Panc1 (cell line): ENCODE results near the gene TRRAP. TPM values are rescaled to one million over a fixed set of nuclear protein-coding genes. Genes with fewer than 3 reads are reported as not detected.

ENCODE experiments used
- ATAC-seq: fragments of 200-7000 bp; cut with Tn5 transposase; 2 replicates; pipeline ENCODE4 v1.9.1; 2020; ENCODE audit warnings: mild to moderate bottlenecking, moderate library complexity
- BruUV-seq: library from RNA; stranded (reverse); fragments of 400-500 nt; replicated peaks from 2 replicates; lab custom pipeline; 2021; lab: Mats Ljungman, UMichigan
- CTCF ChIA-PET: fragments of 300-600 bp; sonication (Branson Sonifier 250); formaldehyde crosslinking; loops from one replicate; lab custom pipeline; 2022; ENCODE audit warnings: antibody characterized with exemption; lab: Charles Lee
- POLR2A ChIA-PET: fragments of 300-600 bp; sonication (Branson Sonifier 250); formaldehyde crosslinking; loops from one replicate; lab custom pipeline; 2022; ENCODE audit warnings: antibody characterized with exemption; lab: Charles Lee
- DNase-seq: peaks from one replicate; pipeline ENCODE4 v3.0.0-alpha.2; 2010; ENCODE audit warnings: low read depth, low spot score
- H3K27ac ChIP-seq: 2 replicates; pipeline ENCODE4 v1.5.1; 2011; ENCODE audit warnings: mild to moderate bottlenecking, low read length, inconsistent platforms
- H3K27me3 ChIP-seq: fragments of 200-500 bp; sonication (Bioruptor generic); 2 replicates; pipeline ENCODE4 v1.6.0; 2014; ENCODE audit warnings: low read length, inconsistent platforms; ENCODE audit not compliant: control insufficient read depth, insufficient read depth
- H3K36me3 ChIP-seq: fragments of 200-500 bp; sonication (Bioruptor generic); 2 replicates; pipeline ENCODE4 v1.5.1; 2014; ENCODE audit warnings: inconsistent platforms, mild to moderate bottlenecking, low read length, moderate library complexity; ENCODE audit not compliant: control insufficient read depth, insufficient read depth
- H3K4me1 ChIP-seq: 2 replicates; pipeline ENCODE4 v1.5.1; 2011; ENCODE audit warnings: inconsistent platforms, mild to moderate bottlenecking, low read length, moderate library complexity; ENCODE audit not compliant: control insufficient read depth, insufficient read depth
- H3K4me3 ChIP-seq, 2 experiments: 2 replicates each; pipeline ENCODE4 v1.5.1; 2011 to 2012; ENCODE audit warnings: low read depth in 2 of 2, low read length in 2 of 2, mild to moderate bottlenecking in 2 of 2, inconsistent platforms in 1 of 2, moderate library complexity in 1 of 2
- H3K9me3 ChIP-seq: fragments of 200-500 bp; sonication (Bioruptor generic); 2 replicates; pipeline ENCODE4 v1.5.1; 2014; ENCODE audit warnings: low read depth, mild to moderate bottlenecking, inconsistent platforms, low read length, moderate library complexity; ENCODE audit not compliant: control insufficient read depth, insufficient read depth
- CTCF ChIP-seq: fragments of 450-650 bp; IDR thresholded peaks from 2 replicates; pipeline ENCODE4 v1.5.1; 2017; ENCODE audit warnings: mild to moderate bottlenecking
- POLR2AphosphoS5 ChIP-seq: IDR thresholded peaks from 2 replicates; pipeline ENCODE4 v1.6.1; 2012; ENCODE audit warnings: mild to moderate bottlenecking, low read depth, low read length, moderate library complexity
- SIN3A ChIP-seq: IDR thresholded peaks from 2 replicates; pipeline ENCODE4 v1.6.1; 2012; ENCODE audit warnings: low read depth, mild to moderate bottlenecking, low read length, moderate library complexity, borderline replicate concordance; ENCODE audit not compliant: insufficient read depth
- TCF7L2 ChIP-seq: IDR thresholded peaks from 2 replicates; pipeline ENCODE4 v1.6.1; 2011; ENCODE audit warnings: mild to moderate bottlenecking, low read depth, low read length, inconsistent platforms
- in situ Hi-C: cut with HindIII; loops from 2 replicates; pipeline ENCODE4 v1.10.0; 2016; ENCODE audit warnings: low sequenced_read_pairs, low pct_unique_long_range_greater_than_20kb
- intact Hi-C: fragments of 100-400 bp; cut with micrococcal nuclease; formaldehyde crosslinking; loops from one replicate; pipeline ENCODE4 v1.10.0; 2022; ENCODE audit not compliant: unreplicated experiment
- total RNA-seq: library from RNA; stranded (reverse); gene quantifications from one replicate; pipeline ENCODE4 v1.2.1, GENCODE V29; 2021; ENCODE audit not compliant: unreplicated experiment
- TF ChIP-seq, protein P1 (sequence below), 2 experiments: IDR thresholded peaks; 2 replicates each; pipeline ENCODE4 v1.6.1; 2011 to 2012; ENCODE audit warnings: low read depth in 2 of 2, control low read depth in 1 of 2, low read length in 1 of 2, mild to moderate bottlenecking in 1 of 2, moderate library complexity in 1 of 2; ENCODE audit not compliant: insufficient read depth in 1 of 2

TRRAP gene
- total RNA-seq, 1 experiment from 2014 or later, result 44.9 TPM

DNA sequence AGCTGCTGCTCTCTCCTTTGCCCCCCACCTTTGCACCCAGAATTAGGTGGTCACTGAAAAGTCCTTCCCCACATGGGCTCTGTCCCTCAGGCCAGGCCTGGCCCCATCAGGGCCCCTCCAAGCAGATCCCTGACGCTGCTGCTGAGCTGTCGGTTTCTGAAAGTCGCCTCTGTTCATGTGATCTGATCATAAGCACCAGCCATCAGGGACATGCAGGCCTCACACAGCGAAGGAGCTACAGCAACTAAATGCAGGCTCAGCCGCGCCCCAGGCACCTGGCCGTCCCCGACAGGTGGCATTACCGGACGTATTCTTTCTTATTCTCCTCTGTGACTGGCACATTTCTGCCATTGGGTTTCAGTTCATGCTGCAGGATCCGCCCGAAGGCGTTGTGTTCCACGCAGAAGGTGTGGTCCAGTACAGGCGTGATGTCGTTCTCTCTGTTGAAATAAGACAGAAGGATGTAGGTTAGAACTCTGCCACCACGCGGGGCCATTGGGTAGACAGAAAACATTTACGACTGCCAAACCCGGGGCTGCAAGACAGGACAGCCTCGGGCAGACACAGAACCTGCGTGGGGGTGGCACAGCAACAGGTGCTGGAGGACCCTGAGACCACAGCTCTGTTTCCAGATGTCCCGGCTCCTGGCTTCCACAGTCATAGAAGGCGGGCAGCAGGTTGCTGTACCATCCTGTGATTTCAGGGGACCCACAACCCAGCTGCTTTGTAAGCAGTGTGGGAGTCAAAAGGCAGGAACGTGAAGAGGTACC is 159.9 kb downstream of the TRRAP start:
- in situ Hi-C loops (no loop called here), intact Hi-C loops (no loop called here)
- ChIA-PET POLR2A (no interaction called here), CTCF (no interaction called here)
- Histone ChIP-seq H3K36me3 (peaks cover 10% of the 10 kb centered on the region), H3K27ac (no peak overlapping the region), H3K9me3 (no peaks in the 10 kb centered on the region), H3K4me1 (peaks cover 24% of the 10 kb centered on the region), H3K4me3 (no peak overlapping the region), H3K27me3 (no peaks in the 10 kb centered on the region)
- DNase-seq, result no peak
- no peak for ATAC-seq
- BruUV-seq, result no TSS peak
- TF ChIP-seq POLR2AphosphoS5, result no peak
- TF ChIP-seq SIN3A, result no peak
- TF ChIP-seq, protein P1, sequence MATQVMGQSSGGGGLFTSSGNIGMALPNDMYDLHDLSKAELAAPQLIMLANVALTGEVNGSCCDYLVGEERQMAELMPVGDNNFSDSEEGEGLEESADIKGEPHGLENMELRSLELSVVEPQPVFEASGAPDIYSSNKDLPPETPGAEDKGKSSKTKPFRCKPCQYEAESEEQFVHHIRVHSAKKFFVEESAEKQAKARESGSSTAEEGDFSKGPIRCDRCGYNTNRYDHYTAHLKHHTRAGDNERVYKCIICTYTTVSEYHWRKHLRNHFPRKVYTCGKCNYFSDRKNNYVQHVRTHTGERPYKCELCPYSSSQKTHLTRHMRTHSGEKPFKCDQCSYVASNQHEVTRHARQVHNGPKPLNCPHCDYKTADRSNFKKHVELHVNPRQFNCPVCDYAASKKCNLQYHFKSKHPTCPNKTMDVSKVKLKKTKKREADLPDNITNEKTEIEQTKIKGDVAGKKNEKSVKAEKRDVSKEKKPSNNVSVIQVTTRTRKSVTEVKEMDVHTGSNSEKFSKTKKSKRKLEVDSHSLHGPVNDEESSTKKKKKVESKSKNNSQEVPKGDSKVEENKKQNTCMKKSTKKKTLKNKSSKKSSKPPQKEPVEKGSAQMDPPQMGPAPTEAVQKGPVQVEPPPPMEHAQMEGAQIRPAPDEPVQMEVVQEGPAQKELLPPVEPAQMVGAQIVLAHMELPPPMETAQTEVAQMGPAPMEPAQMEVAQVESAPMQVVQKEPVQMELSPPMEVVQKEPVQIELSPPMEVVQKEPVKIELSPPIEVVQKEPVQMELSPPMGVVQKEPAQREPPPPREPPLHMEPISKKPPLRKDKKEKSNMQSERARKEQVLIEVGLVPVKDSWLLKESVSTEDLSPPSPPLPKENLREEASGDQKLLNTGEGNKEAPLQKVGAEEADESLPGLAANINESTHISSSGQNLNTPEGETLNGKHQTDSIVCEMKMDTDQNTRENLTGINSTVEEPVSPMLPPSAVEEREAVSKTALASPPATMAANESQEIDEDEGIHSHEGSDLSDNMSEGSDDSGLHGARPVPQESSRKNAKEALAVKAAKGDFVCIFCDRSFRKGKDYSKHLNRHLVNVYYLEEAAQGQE (IDR thresholded peaks at IDR 0.05; ENCODE audit: insufficient read depth in 1 of 2, low read depth in 2 of 2, low read length in 1 of 2), result no peak
- TF ChIP-seq TCF7L2, result no peak
- no peak for TF ChIP-seq CTCF

- H3K27me3 ChIP-seq, result no peaks in the 10 kb centered on the region
- no peaks in the 10 kb centered on the region for H3K9me3 ChIP-seq
- ChIA-PET POLR2A (no interaction called here), CTCF (interaction anchor here (0.7 kb wide), 1 partner anchor 97 kb away, joined by 9 read pairs; no protein-coding TSS in a partner anchor)
- BruUV-seq, result no TSS peak
- intact Hi-C loops (no loop called here), in situ Hi-C loops (no loop called here)
- peaks cover 25% of the 10 kb centered on the region for H3K4me1 ChIP-seq
- H3K36me3 ChIP-seq, result peaks cover 10% of the 10 kb centered on the region
- ATAC-seq (no peak), DNase-seq (no peak)
- no peak overlapping the region for H3K4me3 ChIP-seq
- H3K27ac ChIP-seq, result no peak overlapping the region; the same call in 1 of the 2 replicates
- no peak for TF ChIP-seq CTCF
- TF ChIP-seq, protein P1 (IDR thresholded peaks at IDR 0.05; ENCODE audit: insufficient read depth in 1 of 2, low read depth in 2 of 2, low read length in 1 of 2), result no peak
Observed at GRCh38 chr7:99039384-99039891, 161.1 kb downstream of the TRRAP start.
